ENCODE measurements around the gene PDE3B.

DNA sequence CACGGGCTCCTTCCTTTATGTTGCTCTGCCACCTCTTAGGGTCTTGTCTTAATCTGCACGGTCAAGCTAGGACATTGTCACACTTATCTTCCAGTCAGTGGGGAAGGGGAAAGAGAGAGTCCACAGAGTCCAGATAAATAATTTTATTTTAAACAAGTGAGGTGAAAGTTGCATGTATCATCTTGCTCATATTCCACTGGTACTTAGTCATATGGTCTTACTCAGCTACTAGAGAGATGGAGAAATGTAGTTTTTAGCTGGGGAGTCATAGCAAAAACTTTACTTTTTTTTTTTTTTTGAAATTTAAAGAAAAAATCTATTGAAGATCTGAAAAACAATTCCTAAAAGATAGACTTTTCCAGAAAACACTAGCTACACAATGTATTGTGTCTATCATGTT is 29.0 kb downstream of the PDE3B start:
- TF ChIP-seq, protein P1, sequence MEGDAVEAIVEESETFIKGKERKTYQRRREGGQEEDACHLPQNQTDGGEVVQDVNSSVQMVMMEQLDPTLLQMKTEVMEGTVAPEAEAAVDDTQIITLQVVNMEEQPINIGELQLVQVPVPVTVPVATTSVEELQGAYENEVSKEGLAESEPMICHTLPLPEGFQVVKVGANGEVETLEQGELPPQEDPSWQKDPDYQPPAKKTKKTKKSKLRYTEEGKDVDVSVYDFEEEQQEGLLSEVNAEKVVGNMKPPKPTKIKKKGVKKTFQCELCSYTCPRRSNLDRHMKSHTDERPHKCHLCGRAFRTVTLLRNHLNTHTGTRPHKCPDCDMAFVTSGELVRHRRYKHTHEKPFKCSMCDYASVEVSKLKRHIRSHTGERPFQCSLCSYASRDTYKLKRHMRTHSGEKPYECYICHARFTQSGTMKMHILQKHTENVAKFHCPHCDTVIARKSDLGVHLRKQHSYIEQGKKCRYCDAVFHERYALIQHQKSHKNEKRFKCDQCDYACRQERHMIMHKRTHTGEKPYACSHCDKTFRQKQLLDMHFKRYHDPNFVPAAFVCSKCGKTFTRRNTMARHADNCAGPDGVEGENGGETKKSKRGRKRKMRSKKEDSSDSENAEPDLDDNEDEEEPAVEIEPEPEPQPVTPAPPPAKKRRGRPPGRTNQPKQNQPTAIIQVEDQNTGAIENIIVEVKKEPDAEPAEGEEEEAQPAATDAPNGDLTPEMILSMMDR (IDR thresholded peaks at IDR 0.05; ENCODE audit: insufficient read depth, low read length), result no peak
- TF ChIP-seq SPI1 (IDR thresholded peaks at IDR 0.05; ENCODE audit: borderline replicate concordance, low read depth) (no peak), GABPA (IDR thresholded peaks at IDR 0.05; ENCODE audit: low read depth) (no peak), POLR2AphosphoS5 (IDR thresholded peaks at IDR 0.05; ENCODE audit: low read depth) (no peak)
- TF ChIP-seq, protein P2, sequence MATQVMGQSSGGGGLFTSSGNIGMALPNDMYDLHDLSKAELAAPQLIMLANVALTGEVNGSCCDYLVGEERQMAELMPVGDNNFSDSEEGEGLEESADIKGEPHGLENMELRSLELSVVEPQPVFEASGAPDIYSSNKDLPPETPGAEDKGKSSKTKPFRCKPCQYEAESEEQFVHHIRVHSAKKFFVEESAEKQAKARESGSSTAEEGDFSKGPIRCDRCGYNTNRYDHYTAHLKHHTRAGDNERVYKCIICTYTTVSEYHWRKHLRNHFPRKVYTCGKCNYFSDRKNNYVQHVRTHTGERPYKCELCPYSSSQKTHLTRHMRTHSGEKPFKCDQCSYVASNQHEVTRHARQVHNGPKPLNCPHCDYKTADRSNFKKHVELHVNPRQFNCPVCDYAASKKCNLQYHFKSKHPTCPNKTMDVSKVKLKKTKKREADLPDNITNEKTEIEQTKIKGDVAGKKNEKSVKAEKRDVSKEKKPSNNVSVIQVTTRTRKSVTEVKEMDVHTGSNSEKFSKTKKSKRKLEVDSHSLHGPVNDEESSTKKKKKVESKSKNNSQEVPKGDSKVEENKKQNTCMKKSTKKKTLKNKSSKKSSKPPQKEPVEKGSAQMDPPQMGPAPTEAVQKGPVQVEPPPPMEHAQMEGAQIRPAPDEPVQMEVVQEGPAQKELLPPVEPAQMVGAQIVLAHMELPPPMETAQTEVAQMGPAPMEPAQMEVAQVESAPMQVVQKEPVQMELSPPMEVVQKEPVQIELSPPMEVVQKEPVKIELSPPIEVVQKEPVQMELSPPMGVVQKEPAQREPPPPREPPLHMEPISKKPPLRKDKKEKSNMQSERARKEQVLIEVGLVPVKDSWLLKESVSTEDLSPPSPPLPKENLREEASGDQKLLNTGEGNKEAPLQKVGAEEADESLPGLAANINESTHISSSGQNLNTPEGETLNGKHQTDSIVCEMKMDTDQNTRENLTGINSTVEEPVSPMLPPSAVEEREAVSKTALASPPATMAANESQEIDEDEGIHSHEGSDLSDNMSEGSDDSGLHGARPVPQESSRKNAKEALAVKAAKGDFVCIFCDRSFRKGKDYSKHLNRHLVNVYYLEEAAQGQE (IDR thresholded peaks at IDR 0.05; ENCODE audit: insufficient replicate concordance, low read depth), result no peak

All from HL-60 (cell line).